CD4-positive, alpha-beta T cell treated with Interleukin-21 for 1 hour (primary cell): ENCODE data around the gene SLC25A51.
"Not testable (repeated sequence)": the region's sequence is repeated elsewhere in the genome, so short reads cannot be mapped to it uniquely, and the experiment has no call there.

ENCODE experiments used
- DNase-seq: peaks from one replicate; pipeline ENCODE4 v3.0.0-alpha.2; 2020

Gene SLC25A51

GRCh38 chr9:37899041-37899440 is 4.9 kb downstream of the SLC25A51 start:
- DNase-seq: no peak

- no peak for DNase-seq
Measured at GRCh38 chr9:37897665-37898064, 6.3 kb downstream of the SLC25A51 start.

- no peak for DNase-seq
Measured at GRCh38 chr9:37892063-37892462, 11.9 kb downstream of the SLC25A51 start.

GRCh38 chr9:37891042-37891441 is 12.9 kb downstream of the SLC25A51 start:
- DNase-seq: not testable (repeated sequence)

- no peak for DNase-seq
Measured at GRCh38 chr9:37889536-37889935, 14.4 kb downstream of the SLC25A51 start.

- not testable (repeated sequence) for DNase-seq
Measured at GRCh38 chr9:37887977-37888583, 15.8 kb downstream of the SLC25A51 start.

GRCh38 chr9:37880916-37881479 is 22.9 kb downstream of the SLC25A51 start:
- DNase-seq: no peak

GRCh38 chr9:37876376-37876775 is 27.6 kb downstream of the SLC25A51 start:
- DNase-seq: no peak

GRCh38 chr9:37873955-37874354 is 30.0 kb downstream of the SLC25A51 start:
- DNase-seq: no peak

- no peak for DNase-seq
Measured at GRCh38 chr9:37870799-37871176, 33.1 kb downstream of the SLC25A51 start.

GRCh38 chr9:37870081-37870798 is 33.7 kb downstream of the SLC25A51 start:
- DNase-seq: no peak

- DNase-seq: no peak
Measured at GRCh38 chr9:37862530-37862929, 41.4 kb downstream of the SLC25A51 start.

GRCh38 chr9:37859043-37859442 is 44.9 kb downstream of the SLC25A51 start:
- DNase-seq: no peak

- DNase-seq: no peak
Measured at GRCh38 chr9:37856551-37856950, 47.4 kb downstream of the SLC25A51 start.

- no peak for DNase-seq
Measured at GRCh38 chr9:37852222-37852621, 51.7 kb downstream of the SLC25A51 start.

- no peak for DNase-seq
Measured at GRCh38 chr9:37840560-37841194, 63.2 kb downstream of the SLC25A51 start.

GRCh38 chr9:37839496-37840461 is 64.1 kb downstream of the SLC25A51 start:
- DNase-seq: no peak
